K562 (cell line): ENCODE data around the gene CHCHD6. TPM values are rescaled to one million over a fixed set of nuclear protein-coding genes. Genes with fewer than 3 reads are reported as not detected.

ENCODE experiments used
- ATAC-seq: fragments of 200-7000 bp; cut with Tn5 transposase; 3 replicates; pipeline ENCODE4 v1.9.1; 2020; ENCODE audit warnings: moderate library complexity
- BruUV-seq: library from RNA; stranded (reverse); fragments of 400-500 nt; replicated peaks from 2 replicates; lab custom pipeline; 2021; lab: Mats Ljungman, UMichigan
- CTCF ChIA-PET: fragments of 300-600 bp; formaldehyde crosslinking; extraction: SDS; loops from one replicate; lab custom pipeline; 2021; ENCODE audit warnings: low intra/inter-chr PET ratio; lab: Yijun Ruan, JAX
- POLR2A ChIA-PET: fragments of 300-600, 350-650 bp; sonication (Branson Sonifier 250); formaldehyde crosslinking; extraction: SDS; loops from one replicate; lab custom pipeline; 2021; ENCODE audit warnings: antibody characterized with exemption, inconsistent platforms; lab: Yijun Ruan, JAX
- DNase-seq, 4 experiments: peaks; one replicate each; pipeline versions ENCODE4 v3.0.0 to v3.0.0-alpha.2; 2011 to 2018; ENCODE audit warnings: low spot score in 3 of 4, mixed read lengths in 3 of 4; ENCODE audit errors: extremely low read depth in 1 of 4
- FAIRE-seq: peaks from 2 replicates; lab custom pipeline; 2011; peaks lifted over from hg19 to GRCh38; lab: Jason Lieb, UNC
- H2AFZ ChIP-seq: 2 replicates; pipeline ENCODE4 v1.6.0; 2011; ENCODE audit warnings: low read depth, low read length, control low read depth, inconsistent platforms
- H3K27ac ChIP-seq: fragments of 200-600 bp; 3 replicates; pipeline ENCODE4 v1.8.0; 2011; ENCODE audit warnings: low read depth, mild to moderate bottlenecking, control low read depth, inconsistent platforms, low read length, moderate library complexity, mixed read lengths; ENCODE audit errors: extremely low read depth
- H3K27me3 ChIP-seq, 2 experiments: fragments of 300-600 bp in 1 of 2; 2 replicates in 1 of 2; 3 replicates in 1 of 2; pipeline versions ENCODE4 v1.6.0 to v1.8.0; 2011; ENCODE audit warnings: inconsistent platforms in 2 of 2, low read length in 2 of 2, mild to moderate bottlenecking in 1 of 2, mixed read lengths in 1 of 2, moderate library complexity in 1 of 2; ENCODE audit not compliant: control insufficient read depth in 2 of 2, insufficient read depth in 2 of 2
- H3K36me3 ChIP-seq: fragments of 300-600 bp; 3 replicates; pipeline ENCODE4 v1.8.0; 2011; ENCODE audit warnings: mild to moderate bottlenecking, low read length, inconsistent platforms; ENCODE audit not compliant: control insufficient read depth, insufficient read depth
- H3K4me1 ChIP-seq, 2 experiments: fragments of 200-600 bp in 1 of 2; replicated peaks in 1 of 2; 2 replicates in 1 of 2; 3 replicates in 1 of 2; pipeline versions ENCODE4 v1.5.1 to v1.8.0; 2011; ENCODE audit warnings: inconsistent platforms in 2 of 2, low read length in 2 of 2, mild to moderate bottlenecking in 1 of 2, mixed read lengths in 1 of 2, moderate library complexity in 1 of 2; ENCODE audit not compliant: control insufficient read depth in 2 of 2, insufficient read depth in 2 of 2
- H3K4me2 ChIP-seq: 2 replicates; pipeline ENCODE4 v1.6.1; 2011; ENCODE audit warnings: low read length, control low read depth, inconsistent platforms, mixed read lengths; ENCODE audit not compliant: insufficient read depth
- H3K4me3 ChIP-seq: fragments of 200-600 bp; sonication (generic), shearing (Covaris generic); 2 replicates; pipeline ENCODE4 v1.5.1; 2016; ENCODE audit warnings: control low read depth, inconsistent platforms
- H3K79me2 ChIP-seq: fragments of 200-600 bp; 3 replicates; pipeline ENCODE4 v1.8.0; 2011; ENCODE audit warnings: low read length, inconsistent platforms; ENCODE audit not compliant: control insufficient read depth, insufficient read depth
- H3K9ac ChIP-seq, 2 experiments: 2 replicates each; pipeline versions ENCODE4 v1.6.0 to v1.6.1; 2011; ENCODE audit warnings: low read depth in 2 of 2, low read length in 2 of 2, control low read depth in 1 of 2, inconsistent platforms in 1 of 2, mild to moderate bottlenecking in 1 of 2, mixed read lengths in 1 of 2; ENCODE audit not compliant: insufficient read depth in 1 of 2
- H3K9me1 ChIP-seq: one replicate; pipeline ENCODE4 v1.6.0; 2011; ENCODE audit warnings: inconsistent platforms, mild to moderate bottlenecking, low read length, moderate library complexity; ENCODE audit not compliant: control insufficient read depth, insufficient read depth
- H3K9me3 ChIP-seq: replicated peaks from 2 replicates; pipeline ENCODE4 v1.5.1; 2011; ENCODE audit warnings: low read depth, low read length, inconsistent platforms; ENCODE audit not compliant: control insufficient read depth, insufficient read depth
- H4K20me1 ChIP-seq: replicated peaks from 2 replicates; pipeline ENCODE4 v1.6.1; 2011; ENCODE audit warnings: low read length, inconsistent platforms, mixed read lengths; ENCODE audit not compliant: control insufficient read depth, insufficient read depth
- CBX5 ChIP-seq: IDR thresholded peaks from 2 replicates; pipeline ENCODE4 v1.6.1; 2014; ENCODE audit warnings: low read depth, borderline replicate concordance
- EHMT2 ChIP-seq: fragments of 450-650 bp; IDR thresholded peaks from 2 replicates; pipeline ENCODE4 v1.6.1; 2018; ENCODE audit warnings: antibody characterized with exemption
- ELK3 ChIP-seq: fragments of 450-650 bp; formaldehyde crosslinking; IDR thresholded peaks from 2 replicates; pipeline ENCODE4 v1.4.0; 2020; ENCODE audit warnings: mild to moderate bottlenecking
- GABPA ChIP-seq: fragments of 200-800 bp; sonication (Bioruptor generic); conservative IDR thresholded peaks from 2 replicates; pipeline ENCODE4 v1.6.1; 2016; ENCODE audit warnings: low read depth, missing genetic modification characterization, missing compliant biosample characterization
- KLF6 ChIP-seq: fragments of 250-450 bp; sonication (Bioruptor Pico); IDR thresholded peaks from 2 replicates; pipeline ENCODE4 v1.4.0; 2020; ENCODE audit warnings: mild to moderate bottlenecking, moderate library complexity, borderline replicate concordance
- L3MBTL2 ChIP-seq: fragments of 450-650 bp; IDR thresholded peaks from 2 replicates; pipeline ENCODE4 v1.6.1; 2016; ENCODE audit warnings: mild to moderate bottlenecking, moderate library complexity
- NR2C1 ChIP-seq, 2 experiments: fragments of 450-650 bp; IDR thresholded peaks; 2 replicates each; pipeline ENCODE4 v1.6.1; 2017; ENCODE audit warnings: mild to moderate bottlenecking in 2 of 2, antibody characterized with exemption in 1 of 2, inconsistent platforms in 1 of 2, missing compliant biosample characterization in 1 of 2, missing genetic modification characterization in 1 of 2
- SAFB ChIP-seq: fragments of 200-400 bp; formaldehyde crosslinking; IDR thresholded peaks from 2 replicates; pipeline ENCODE4 v1.6.1; 2017; ENCODE audit warnings: low read depth, low read length, borderline replicate concordance
- SMAD1 ChIP-seq: fragments of 150-350 bp; IDR thresholded peaks from 2 replicates; pipeline ENCODE4 v1.6.1; 2014; ENCODE audit warnings: low read length, low read depth; ENCODE audit not compliant: partially characterized antibody
- SOX6 ChIP-seq: fragments of 450-650 bp; IDR thresholded peaks from 2 replicates; pipeline ENCODE4 v1.6.1; 2014; ENCODE audit warnings: mild to moderate bottlenecking
- TAL1 ChIP-seq: fragments of 450-650 bp; IDR thresholded peaks from 2 replicates; pipeline ENCODE4 v1.6.1; 2016; ENCODE audit warnings: mild to moderate bottlenecking
- TFAM ChIP-seq: fragments of 250-450 bp; sonication (Bioruptor Pico); conservative IDR thresholded peaks from 2 replicates; pipeline ENCODE4 v1.5.0; 2021; ENCODE audit warnings: mild to moderate bottlenecking, moderate library complexity
- ZEB2 ChIP-seq: fragments of 450-650 bp; IDR thresholded peaks from 2 replicates; pipeline ENCODE4 v1.6.1; 2016
- ZNF584 ChIP-seq: fragments of 200-800 bp; sonication (Bioruptor generic); IDR thresholded peaks from 2 replicates; pipeline ENCODE4 v1.6.1; 2016; ENCODE audit warnings: low read depth, mild to moderate bottlenecking, missing genetic modification characterization, missing compliant biosample characterization
- WGBS: fragments of 100-300 bp; shearing (Covaris generic); methylation state at CpG from one replicate; pipeline ENCODE4 v1.1.6; 2016; ENCODE audit warnings: low coverage, mixed read lengths; ENCODE audit not compliant: insufficient coverage; ENCODE audit errors: missing lambda C conversion rate; 5-methylcytosine and 5-hydroxymethylcytosine counted together
- in situ Hi-C: fragments of 300-500 bp; cut with MboI; formaldehyde crosslinking; loops from 4 replicates; pipeline ENCODE4 v1.15.0; 2018; ENCODE audit warnings: inconsistent platforms, mixed read lengths
- intact Hi-C: fragments of 100-400 bp; cut with micrococcal nuclease; formaldehyde crosslinking; loops from 2 replicates; pipeline ENCODE4 v1.14.2; 2022
- polyA plus RNA-seq, 8 experiments: library from polyadenylated mRNA; depleted of rRNA in 4 of 8; stranded (reverse) in 5 of 8; unstranded in 3 of 8; fragments of >200 nt; fragmentation: Nextera tagmentation in 2 of 8; fragmentation: Illumina TruSeq in 1 of 8; extraction: Ambion mirVana in 2 of 8; extraction: Trizol in 1 of 8; gene quantifications; 2 replicates each; pipeline versions ENCODE4 v1.2.1 to v1.2.3, GENCODE V29; 2011 to 2014; ENCODE audit warnings: inconsistent platforms in 1 of 8, missing spikeins in 1 of 8
- total RNA-seq, 7 experiments: library from RNA; depleted of rRNA in 6 of 7; stranded (reverse); fragments of >200 nt in 6 of 7; fragmentation: Illumina TruSeq in 2 of 7; extraction: Trizol in 2 of 7; gene quantifications; 2 replicates each; pipeline versions ENCODE4 v1.2.1 to v1.2.3, GENCODE V29; 2011 to 2021; ENCODE audit warnings: low replicate concordance in 1 of 7
- TF ChIP-seq, protein P1 (sequence below): IDR thresholded peaks from 2 replicates; pipeline ENCODE4 v1.6.1; 2011; ENCODE audit warnings: borderline replicate concordance, low read depth, mild to moderate bottlenecking, moderate library complexity, low read length; ENCODE audit not compliant: insufficient read depth, poor library complexity, severe bottlenecking
- TF ChIP-seq, protein P2 (sequence below): IDR thresholded peaks from 3 replicates; pipeline ENCODE4 v1.6.1; 2011; ENCODE audit warnings: borderline replicate concordance, mild to moderate bottlenecking, moderate library complexity; ENCODE audit not compliant: insufficient read length; ENCODE audit errors: extremely low read depth

The CHCHD6 gene
- total and polyA plus RNA-seq, 9 of the 15 experiments (the other 6 are each of a cell fraction or from before 2014, with no cell fraction given), result 4.6 to 18.6 (median 10.9) TPM

GRCh38 chr3:126684218-126684751 is 19.8 kb upstream of the CHCHD6 start:
- Histone ChIP-seq H3K9me3 (no peaks in the 10 kb centered on the region), H3K4me3 (no peak overlapping the region), H3K9ac (no peak overlapping the region), H3K9me1 (no peaks in the 10 kb centered on the region), H3K4me1 (peaks cover 0 to 3% of the 10 kb centered on the region in 2 experiments; a peak in 1 of 5 replicates), H3K79me2 (no peaks in the 10 kb centered on the region), H3K27me3 (peaks cover 0 to 11% of the 10 kb centered on the region in 2 experiments; a peak in 2 of 5 replicates), H2AFZ (no peak overlapping the region), H3K27ac (no peak overlapping the region), H3K4me2 (no peak overlapping the region), H3K36me3 (no peaks in the 10 kb centered on the region), H4K20me1 (no peaks in the 10 kb centered on the region)
- no peak for TF ChIP-seq SMAD1
- TF ChIP-seq EHMT2, result no peak
- TF ChIP-seq L3MBTL2, result no peak
- TF ChIP-seq ZEB2, result no peak
- TF ChIP-seq, protein P1, sequence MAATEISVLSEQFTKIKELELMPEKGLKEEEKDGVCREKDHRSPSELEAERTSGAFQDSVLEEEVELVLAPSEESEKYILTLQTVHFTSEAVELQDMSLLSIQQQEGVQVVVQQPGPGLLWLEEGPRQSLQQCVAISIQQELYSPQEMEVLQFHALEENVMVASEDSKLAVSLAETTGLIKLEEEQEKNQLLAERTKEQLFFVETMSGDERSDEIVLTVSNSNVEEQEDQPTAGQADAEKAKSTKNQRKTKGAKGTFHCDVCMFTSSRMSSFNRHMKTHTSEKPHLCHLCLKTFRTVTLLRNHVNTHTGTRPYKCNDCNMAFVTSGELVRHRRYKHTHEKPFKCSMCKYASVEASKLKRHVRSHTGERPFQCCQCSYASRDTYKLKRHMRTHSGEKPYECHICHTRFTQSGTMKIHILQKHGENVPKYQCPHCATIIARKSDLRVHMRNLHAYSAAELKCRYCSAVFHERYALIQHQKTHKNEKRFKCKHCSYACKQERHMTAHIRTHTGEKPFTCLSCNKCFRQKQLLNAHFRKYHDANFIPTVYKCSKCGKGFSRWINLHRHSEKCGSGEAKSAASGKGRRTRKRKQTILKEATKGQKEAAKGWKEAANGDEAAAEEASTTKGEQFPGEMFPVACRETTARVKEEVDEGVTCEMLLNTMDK, result no peak
- TF ChIP-seq TAL1, result no peak
- no peak for TF ChIP-seq SAFB
- TF ChIP-seq TFAM (CRISPR knock-in tag), result no peak
- no peak for TF ChIP-seq GABPA (tag)
- TF ChIP-seq, protein P2, sequence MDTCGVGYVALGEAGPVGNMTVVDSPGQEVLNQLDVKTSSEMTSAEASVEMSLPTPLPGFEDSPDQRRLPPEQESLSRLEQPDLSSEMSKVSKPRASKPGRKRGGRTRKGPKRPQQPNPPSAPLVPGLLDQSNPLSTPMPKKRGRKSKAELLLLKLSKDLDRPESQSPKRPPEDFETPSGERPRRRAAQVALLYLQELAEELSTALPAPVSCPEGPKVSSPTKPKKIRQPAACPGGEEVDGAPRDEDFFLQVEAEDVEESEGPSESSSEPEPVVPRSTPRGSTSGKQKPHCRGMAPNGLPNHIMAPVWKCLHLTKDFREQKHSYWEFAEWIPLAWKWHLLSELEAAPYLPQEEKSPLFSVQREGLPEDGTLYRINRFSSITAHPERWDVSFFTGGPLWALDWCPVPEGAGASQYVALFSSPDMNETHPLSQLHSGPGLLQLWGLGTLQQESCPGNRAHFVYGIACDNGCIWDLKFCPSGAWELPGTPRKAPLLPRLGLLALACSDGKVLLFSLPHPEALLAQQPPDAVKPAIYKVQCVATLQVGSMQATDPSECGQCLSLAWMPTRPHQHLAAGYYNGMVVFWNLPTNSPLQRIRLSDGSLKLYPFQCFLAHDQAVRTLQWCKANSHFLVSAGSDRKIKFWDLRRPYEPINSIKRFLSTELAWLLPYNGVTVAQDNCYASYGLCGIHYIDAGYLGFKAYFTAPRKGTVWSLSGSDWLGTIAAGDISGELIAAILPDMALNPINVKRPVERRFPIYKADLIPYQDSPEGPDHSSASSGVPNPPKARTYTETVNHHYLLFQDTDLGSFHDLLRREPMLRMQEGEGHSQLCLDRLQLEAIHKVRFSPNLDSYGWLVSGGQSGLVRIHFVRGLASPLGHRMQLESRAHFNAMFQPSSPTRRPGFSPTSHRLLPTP, result no peak
- TF ChIP-seq CBX5, result no peak
- no peak for TF ChIP-seq SOX6
- no peak for TF ChIP-seq NR2C1 (IDR thresholded peaks at IDR 0.05)
- TF ChIP-seq NR2C1 (tag; IDR thresholded peaks at IDR 0.05), result no peak
- no peak for TF ChIP-seq KLF6 (CRISPR knock-in tag)
- TF ChIP-seq ZNF584 (CRISPR knock-in tag), result no peak
- TF ChIP-seq ELK3 (CRISPR knock-in tag), result no peak
- FAIRE-seq, result no peak
- no TSS peak for BruUV-seq
- DNase-seq, result no peak
- in situ Hi-C loops (no loop called here), intact Hi-C loops (loop anchor here (10.0 kb wide), 1 partner anchor 301 kb away; the partner anchor contains the start of gene PLXNA1)
- 11% methylated on average over 6 of the region's 7 CpGs for WGBS
- CTCF ChIA-PET, result no interaction called here
- ATAC-seq, result no peak
- POLR2A ChIA-PET, result interaction anchor here (0.6 to 0.7 kb wide), 2 partner anchors 8 to 507 kb away, joined by 4 to 5 read pairs; no protein-coding TSS in a partner anchor
